Choroid plexus epithelial cell (primary cell): ENCODE data around the gene SHC4.

Experiments
- DNase-seq: peaks from one replicate; pipeline ENCODE4 v3.0.0-alpha.2; 2010; ENCODE audit warnings: low read depth
- H3K4me3 ChIP-seq: 2 replicates; pipeline ENCODE4 v1.5.1; 2011; ENCODE audit warnings: low read depth, mild to moderate bottlenecking, control low read depth, low read length, moderate library complexity
- CTCF ChIP-seq: conservative IDR thresholded peaks from 2 replicates; pipeline ENCODE4 v1.5.1; 2011; ENCODE audit warnings: low read depth, mild to moderate bottlenecking, control low read depth, inconsistent platforms, low read length, moderate library complexity

Gene SHC4

GRCh38 chr15:48810414-48811324 lies 153.1 kb downstream of the SHC4 start, which contains the start of gene CEP152:
Gene CEP152, minus strand, starts transcription at chr15:48811069. Its CDS starts 5,420 bp downstream, at chr15:48805649.
- H3K4me3 ChIP-seq = peak within 1 kb of the TSS; percentile 92
- peak; percentile 100 for DNase-seq
- TF ChIP-seq CTCF = no peak

DNA sequence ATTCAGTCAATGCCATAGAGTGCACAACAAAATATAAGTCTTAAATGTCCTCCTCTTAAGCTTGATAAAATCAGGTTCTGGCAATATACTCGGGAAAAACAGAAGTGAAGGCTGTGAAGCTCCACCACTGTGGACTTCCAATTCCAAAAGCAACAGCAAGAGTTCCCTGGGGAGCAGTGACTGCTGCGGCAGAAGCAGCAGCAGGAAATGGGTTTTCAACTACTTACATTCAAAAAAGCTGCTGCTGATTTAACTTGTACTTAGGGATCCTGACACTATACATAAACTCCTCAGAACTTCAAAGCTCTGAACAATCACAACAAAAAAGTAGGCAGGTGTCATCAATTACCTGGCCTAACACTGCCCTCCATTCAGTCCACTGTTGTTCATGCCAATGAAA lies 157.6 kb downstream of the SHC4 start:
- peak; percentile 42 for DNase-seq
- TF ChIP-seq CTCF = no peak
- H3K4me3 ChIP-seq = no peak overlapping the region

- TF ChIP-seq CTCF = no peak
- no peak for DNase-seq
- H3K4me3 ChIP-seq = no peak overlapping the region
These were observed 158.1 kb downstream of the SHC4 start for GRCh38 chr15:48805591-48805990.

DNA sequence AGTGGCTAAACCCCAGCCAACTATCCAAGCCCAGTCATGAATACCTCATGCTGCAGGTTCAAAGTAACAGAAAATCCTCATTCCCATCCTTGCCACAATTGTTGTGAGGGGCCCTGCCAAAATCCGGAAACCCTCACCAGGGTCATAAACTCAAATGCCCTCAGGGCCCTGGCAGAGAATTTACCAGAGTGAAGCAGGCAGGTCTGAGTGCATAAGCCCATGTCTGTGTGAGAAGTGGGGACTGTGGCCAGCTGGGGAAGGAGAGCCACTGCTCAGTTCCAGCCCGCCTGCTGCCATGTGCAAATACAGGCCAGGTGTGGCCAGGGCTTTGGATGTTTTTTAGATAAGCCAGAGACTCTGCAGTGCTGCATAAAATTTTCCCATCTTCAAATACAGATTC lies 159.8 kb downstream of the SHC4 start:
- H3K4me3 ChIP-seq = no peak overlapping the region
- DNase-seq = no peak
- TF ChIP-seq CTCF = no peak

- H3K4me3 ChIP-seq = no peak overlapping the region
- no peak for TF ChIP-seq CTCF
- peak; percentile 87 for DNase-seq
These were observed 160.9 kb downstream of the SHC4 start for GRCh38 chr15:48802867-48803266.

DNA sequence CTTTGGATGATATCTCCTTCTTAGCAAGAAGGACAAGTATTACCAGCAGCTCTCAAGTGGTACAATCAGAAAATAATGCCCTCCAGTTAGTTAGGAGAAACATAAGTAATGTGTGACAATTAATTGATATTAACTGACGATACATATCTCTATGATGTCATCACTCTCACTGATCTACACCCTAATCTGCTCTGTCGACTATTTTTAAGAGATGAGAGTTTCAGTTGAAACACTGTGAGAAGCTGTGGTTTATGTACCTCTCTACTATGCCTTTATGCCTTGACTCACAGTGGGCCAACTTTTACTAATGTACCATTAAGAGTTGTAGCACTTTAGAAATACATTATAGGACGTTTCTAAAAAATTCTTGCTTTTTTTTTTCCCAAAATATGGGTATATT lies 161.5 kb downstream of the SHC4 start:
- H3K4me3 ChIP-seq = no peak overlapping the region
- DNase-seq = no peak
- TF ChIP-seq CTCF = no peak
